Stimulated activated CD4-positive, alpha-beta T cell treated with anti-CD3 and anti-CD28 coated beads, TNF-alpha, amount 100 ng/mL, for 24 hours (primary cell): ENCODE data around the gene TENM3.

Experiments
- DNase-seq, 3 experiments: peaks; one replicate each; pipeline ENCODE4 v3.0.0-alpha.2; 2020; ENCODE audit warnings: low read depth in 3 of 3

The TENM3 gene

DNA sequence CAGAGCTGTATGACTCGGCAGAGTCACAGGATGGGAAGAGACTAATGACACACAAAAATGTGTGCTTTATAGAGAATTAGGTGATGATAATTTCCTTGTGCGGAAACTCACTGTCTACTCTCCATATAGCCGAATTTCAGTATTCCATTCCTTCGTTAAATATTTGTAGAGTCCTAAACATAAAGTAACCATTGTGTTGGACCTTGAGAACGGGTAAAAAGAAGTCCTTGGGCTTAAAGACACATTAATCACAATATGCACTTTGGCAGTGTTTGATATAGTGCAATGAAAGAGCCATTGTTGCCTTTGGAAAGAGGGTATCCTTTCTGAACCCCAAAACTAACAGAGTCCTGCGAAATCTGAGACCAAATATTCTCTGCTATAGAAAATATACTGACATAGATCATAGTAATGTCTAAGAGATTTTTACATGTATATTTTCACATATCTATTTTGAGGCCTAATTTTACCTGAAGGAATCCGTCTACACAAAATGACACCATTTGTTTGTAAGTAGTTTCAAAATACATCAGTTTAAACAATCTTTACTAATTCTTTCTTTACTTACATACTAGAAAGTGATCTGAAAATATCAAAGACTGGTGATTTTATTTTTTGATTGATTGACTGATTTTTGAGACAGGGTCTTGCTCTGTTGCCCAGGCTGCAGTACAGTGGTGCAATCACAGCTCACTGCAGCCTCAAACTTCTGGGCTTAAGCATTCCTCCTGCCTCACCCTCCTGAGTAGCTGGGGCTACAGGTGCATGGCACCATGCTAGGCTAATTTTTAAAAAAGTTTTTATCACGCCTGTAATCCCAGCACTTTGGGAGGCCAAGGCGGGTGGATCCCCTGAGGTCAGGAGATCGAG is 377.1 kb downstream of the TENM3 start:
- no peak for DNase-seq

DNA sequence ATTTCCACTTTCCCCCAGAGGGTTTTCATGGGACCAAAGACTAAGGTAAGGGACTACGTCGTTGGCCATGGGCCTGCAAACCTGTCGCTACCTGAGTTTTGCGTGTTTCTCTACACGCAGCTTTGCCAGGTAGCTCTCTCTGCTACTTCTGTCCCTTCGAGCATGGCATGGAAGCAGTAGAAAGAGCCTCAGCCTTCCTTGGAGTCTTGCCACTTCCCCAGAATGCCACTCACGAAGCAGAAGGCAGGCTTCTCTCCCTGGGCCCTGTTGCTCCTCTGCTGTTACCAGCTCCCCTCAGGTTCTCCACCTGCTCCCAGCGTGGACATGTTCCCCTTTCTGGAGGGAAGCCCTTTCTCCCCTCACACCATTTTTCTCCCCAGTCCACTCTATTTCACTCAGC is 381.1 kb downstream of the TENM3 start:
- DNase-seq, result no peak

DNA sequence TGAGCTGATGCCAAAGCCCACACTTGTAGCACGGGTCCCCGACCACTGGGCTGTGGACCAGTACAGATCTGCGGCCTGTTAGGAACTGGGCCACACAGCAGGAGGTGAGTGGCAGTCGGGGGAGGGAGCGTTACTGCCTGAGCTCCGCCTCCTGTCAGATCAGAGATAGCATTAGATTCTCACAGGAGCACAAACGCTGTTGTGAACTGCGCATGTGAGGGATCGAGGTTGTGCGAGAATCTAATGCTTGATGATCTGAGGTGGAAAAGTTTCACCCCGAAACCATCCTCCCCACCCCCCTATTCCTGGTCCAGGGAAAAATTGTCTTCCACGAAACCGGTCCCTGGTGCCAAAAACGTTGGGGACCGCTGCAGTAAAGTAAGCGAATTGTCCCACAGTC is 382.0 kb downstream of the TENM3 start:
- DNase-seq, result no peak

DNA sequence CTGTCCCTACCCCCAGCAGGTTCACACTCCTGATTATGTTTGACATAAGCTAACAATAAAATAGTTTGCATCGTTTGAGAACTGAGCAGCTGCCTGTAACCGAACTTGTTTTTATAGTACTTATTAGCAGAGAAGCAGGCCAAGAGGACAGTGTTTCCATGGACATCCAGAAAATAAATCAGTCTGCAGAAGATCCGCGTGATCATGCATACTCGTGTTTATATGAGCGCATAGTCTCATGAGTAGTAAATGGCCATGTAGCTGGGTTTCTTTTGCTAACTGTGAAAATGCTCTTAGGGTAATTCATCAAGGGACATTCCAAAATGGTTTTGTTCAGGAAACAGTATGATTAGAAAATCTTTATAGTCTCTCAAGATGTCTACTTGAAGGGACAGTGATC is 384.8 kb downstream of the TENM3 start:
- no peak for DNase-seq

DNA sequence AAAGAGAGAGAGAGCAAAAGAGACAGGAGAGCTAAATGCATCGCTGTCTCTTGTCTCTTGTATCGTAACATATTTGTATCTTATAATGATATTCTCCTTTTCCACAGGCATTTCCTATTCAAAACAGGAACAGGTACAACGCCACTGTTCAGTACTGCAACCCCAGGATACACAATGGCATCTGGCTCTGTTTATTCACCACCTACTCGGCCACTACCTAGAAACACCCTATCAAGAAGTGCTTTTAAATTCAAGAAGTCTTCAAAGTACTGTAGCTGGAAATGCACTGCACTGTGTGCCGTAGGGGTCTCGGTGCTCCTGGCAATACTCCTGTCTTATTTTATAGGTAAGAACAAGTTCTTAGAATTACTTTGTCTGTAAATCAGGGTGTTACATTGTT is 385.3 kb downstream of the TENM3 start:
- DNase-seq, result no peak

DNA sequence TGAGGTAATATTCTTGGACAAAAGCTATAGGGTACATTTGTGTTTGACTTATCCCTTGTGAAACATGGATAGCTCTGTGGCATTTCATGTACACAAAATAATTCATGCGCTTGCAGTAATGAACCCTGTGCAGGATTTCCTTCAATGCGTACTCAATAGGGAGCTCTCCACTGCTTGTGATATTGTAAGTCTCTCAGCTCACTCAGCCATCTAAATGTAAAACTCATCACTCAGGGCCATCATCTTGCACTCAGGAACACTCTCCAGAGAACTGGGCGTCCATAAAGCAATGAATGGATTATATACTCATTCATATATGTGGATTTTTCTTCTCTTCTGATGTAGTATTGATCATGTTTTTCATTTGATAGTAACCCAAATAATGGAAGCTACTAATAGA is 385.9 kb downstream of the TENM3 start:
- DNase-seq, result no peak

DNA sequence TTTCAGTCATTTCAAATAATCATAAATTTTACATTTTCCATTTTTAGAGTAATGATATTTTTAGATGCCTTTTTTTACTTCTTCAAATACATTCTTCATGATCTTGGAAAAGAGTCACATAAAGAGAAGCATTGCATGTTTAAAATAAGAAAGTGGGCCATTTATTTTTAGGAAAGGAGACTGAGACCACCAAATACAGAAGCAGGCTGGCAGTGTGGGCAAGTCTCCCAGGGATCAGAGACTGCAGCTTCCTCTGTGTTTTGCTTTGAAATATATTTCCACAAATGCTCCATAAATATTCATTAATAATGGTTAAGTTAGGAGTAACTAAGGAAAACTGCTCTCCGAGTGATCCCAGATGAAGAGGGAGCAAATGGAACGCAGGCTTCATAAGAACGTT is 397.3 kb downstream of the TENM3 start:
- DNase-seq, result no peak

DNA sequence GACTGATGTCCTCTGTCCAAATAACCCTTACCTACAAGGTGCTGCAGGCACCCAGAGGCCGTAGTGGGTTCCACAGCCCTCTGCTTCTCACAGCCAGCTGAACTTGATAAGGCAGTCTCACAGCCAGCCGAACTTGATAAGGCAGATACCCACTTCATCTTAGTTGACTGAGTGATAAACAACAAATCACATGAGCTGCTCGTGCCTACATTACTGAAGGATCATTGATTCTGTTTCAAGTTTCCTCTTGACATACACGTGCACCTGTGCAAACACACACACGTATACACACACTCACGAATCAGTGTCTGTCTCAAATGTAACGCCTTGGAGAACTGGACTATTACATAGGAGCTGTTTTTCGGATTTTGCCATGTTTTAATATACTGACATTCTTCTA is 397.7 kb downstream of the TENM3 start:
- DNase-seq, result no peak

DNA sequence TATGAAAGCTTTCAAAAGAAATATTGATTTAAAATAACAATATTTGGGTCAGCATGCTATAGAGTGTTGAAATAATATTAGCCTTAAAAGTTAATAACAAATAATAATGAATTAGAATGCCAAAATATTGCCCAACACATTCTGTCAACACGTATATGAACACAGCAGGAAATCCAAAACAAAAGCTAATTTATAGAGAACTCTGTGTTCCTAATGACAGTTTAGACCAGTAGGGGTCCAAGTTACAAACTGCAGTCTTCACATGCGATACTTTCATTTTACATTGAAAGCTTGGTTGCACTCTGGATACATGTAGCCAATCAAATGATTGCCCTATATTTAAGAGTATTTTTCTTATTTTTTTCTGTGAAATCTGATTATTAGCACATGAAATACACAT is 399.6 kb downstream of the TENM3 start:
- no peak for DNase-seq

DNA sequence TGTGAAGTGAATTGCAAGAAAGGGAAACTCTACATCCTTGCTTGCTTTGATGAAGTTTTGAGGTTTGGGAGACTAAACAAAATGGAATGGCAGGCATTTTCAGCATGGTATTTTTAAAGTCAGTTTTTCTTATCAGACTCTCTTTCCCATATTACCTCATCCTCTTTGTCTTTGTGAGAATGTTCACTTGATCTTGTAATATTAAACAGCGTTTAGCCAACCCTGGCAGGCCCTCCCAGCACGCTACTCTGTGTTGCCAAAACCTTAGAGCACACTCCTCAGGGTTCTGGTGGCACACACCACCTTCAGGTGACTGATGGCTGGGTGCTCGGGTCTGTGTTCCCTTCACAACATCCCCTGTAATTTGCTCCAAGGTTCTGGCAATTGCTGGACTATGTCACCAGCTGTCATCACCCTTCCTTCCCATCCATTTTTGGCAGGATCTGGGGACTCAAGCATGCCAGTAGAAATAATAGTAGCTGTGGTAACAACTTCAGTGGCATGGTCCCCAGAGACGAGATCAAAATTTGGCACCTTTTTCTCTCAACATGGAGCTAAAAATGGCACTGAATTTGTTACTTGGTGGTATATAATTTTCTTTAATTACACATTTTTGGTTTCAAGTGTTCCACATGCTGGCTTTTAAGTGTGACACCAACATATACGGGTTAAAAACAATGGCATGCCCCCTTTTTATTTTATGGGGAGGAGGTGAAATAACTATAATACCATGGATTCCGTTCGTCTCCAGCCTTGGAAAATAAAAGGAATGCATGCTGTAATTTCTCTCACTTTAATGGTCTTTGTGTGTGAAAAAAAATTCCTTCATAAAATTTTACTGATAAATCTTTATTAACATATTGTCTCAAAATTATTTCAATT is 400.8 kb downstream of the TENM3 start:
- DNase-seq, result no peak

DNA sequence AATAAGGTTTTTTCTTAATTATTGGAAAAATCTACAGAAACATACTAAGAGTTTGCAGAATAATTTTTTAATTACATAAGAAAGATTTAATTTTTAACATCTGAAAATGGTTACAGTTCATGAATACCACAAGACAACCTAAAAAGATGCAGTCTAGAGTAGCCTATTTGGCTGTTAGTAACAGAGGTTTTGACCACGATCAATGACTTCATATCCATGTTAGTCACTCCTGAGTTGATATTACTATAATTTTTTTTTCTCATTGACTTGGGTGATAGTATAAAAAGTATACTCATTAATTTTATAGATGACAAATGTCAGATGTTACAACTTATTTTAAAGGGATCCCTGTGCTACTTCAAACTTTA is 401.5 kb downstream of the TENM3 start:
- DNase-seq, result no peak

DNA sequence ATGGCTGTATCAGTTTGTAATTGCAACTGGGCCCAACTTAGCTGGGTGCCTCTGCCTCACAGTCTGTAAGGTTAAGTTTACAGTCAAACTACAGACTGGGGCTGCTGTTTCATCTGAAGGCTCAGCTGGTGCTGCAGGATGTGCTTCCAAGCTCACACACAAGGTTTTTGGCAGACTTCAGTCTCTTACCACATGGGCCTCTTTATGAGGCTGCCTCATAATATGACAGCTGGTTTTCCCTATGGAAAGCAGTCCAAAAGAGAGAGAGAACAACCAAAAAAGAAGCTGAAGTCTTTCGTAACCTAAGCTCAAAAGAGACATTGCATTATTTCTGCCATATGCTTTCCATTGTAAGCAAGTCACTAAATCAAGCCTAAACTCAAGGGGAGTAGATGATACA is 402.3 kb downstream of the TENM3 start:
- DNase-seq, result no peak

DNA sequence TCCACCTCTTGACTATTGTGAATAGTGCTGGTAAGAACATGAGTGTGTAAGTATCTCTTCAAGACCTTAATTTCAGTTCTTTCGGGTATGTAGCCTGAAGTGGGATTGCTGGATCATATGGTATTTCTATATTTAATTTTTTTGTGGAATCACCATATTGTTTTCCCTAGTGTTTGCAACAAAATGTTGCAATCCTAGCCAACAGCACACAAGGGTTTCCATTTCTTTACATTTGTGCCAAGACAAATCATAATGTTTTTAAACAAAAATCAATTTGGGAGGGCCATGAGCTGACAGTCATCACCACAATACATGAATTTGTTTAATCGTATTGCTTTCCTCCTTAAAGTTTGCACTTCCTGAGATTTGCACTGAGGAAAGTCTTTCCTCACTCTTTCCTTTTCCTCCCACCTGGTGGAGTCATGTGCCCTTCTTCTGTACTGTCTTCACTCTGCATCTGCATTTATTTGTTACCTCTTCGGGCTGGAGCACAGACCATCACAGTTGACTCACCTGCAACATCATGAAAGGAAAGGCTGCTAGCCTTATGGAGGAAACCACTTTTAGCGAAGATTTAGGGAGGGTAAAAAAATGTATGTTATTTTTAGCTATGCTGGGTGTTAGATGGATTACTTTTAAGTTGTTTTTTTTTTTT is 404.6 kb downstream of the TENM3 start:
- DNase-seq, result no peak

DNA sequence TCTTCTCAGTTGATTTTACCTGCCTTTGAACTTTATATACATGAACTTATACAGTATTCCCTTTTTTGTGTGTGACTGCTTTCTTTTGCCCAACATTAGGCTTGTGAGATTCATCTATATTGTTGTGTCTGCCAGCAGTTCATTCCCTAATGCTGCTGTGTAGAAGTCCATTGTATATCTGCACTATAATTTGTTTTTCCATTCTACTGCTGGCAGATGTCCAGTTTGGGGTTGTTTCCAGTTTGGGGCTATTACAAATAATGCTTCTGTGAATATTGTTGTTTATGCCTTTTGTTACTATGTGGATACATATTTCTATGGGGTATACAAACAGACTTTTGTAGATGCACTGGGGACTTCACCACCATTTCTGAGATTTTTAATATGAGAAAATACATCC is 405.6 kb downstream of the TENM3 start:
- DNase-seq, result no peak

DNA sequence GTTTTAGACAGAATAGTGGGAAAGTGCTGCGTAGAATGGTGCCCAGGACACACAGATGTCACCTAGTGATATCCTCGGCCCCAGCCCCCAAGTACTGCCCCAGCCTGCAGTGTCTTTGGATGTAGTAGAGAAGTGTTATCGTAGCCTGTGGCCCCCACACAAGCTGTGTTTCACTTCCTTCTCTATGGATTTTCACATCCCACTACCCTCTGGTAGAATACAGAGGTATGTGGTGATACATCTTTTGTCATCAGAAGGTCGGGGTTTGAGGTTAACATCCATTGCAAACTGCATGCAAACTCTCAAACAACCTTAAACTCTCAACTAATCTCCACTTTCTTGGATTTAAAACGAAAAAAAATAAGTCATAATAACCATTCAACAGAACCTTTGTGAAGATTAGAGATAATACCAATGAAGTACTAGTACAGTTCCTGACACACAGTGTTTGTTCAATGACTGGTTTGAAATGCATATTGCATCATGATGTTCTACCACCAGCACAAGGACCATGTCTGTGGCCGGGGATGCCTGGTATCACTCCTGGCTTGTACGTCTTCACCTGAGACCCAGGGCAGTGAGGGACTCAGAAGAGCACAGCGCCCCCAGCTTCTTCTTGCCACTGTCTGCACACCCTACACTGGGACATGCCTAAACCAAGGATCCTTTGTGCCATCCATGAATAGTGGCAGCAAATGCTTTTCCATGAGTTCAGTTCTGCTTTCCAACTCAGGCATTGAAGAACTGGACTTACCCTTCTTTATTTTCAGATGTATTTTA is 406.7 kb downstream of the TENM3 start:
- no peak for DNase-seq

DNA sequence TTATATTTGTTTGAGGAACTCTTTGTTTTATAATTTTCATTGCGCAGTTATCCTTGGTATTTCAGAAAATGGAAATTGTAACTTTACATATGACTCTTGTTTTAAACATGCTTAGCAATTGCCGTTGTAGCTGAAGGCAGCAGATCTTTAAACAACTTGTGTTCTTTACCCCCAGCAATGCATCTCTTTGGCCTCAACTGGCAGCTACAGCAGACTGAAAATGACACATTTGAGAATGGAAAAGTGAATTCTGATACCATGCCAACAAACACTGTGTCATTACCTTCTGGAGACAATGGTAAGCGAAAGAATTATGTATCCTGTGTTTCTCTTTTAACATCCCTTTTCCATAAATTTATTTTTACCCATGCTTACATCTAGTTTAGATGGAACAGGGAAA is 410.4 kb downstream of the TENM3 start:
- no peak for DNase-seq

DNA sequence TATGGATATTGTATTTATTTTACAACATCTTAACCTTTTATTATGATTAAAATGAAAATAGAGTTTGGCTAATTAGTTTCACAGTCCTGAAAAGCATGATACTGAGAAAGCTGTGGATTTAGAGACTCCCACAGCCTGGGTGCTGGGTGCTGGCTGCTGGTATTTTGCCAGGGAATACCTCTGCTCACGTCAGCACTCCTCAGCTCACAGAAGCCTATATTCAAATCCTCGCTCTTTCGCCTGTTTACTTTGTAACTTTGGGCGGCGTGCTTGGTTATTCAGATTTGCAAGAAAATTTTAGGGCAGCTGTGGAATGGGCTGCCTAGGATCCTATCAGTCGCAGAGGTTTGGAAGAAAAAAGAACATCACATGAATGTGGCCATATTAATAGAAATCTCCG is 412.1 kb downstream of the TENM3 start:
- DNase-seq, result no peak

DNA sequence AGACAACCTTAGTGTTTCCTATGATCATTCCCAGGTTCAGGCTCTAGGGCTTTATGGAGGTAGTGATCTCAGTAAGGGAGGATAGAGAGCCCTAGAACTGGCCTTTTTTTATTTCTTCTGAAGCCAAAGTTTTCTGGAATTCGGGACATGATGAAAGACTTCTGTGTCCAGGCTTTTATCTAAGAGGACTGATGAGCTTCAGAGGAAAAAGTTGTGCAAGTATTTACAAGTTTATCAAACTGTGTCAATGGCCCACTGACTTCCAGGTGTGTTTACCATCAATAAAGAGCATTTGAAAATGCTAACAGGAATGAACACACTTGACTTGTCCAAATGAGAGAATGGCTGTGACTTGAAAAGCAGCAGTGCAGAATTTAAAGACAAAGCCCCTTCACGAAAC is 419.3 kb downstream of the TENM3 start:
- no peak for DNase-seq

DNA sequence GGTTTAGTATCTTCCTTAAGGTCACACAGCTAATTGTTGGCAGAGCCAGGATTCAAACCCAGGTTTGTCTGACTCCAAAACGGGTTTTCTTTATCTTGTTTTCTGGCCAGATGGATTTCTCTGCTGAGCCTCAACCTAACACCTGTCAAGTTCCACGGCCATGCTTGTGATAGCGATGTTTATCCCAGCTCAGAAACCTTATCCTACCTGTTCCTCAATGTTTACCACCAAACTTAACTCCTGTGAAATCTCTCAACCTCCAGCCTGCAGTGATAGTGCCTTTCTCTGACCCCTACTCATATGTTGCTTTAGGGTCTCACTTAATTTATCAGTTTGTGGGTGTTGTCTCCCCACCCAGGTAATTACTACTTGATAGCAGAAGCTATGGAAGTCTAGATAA is 428.0 kb downstream of the TENM3 start:
- no peak for DNase-seq

DNA sequence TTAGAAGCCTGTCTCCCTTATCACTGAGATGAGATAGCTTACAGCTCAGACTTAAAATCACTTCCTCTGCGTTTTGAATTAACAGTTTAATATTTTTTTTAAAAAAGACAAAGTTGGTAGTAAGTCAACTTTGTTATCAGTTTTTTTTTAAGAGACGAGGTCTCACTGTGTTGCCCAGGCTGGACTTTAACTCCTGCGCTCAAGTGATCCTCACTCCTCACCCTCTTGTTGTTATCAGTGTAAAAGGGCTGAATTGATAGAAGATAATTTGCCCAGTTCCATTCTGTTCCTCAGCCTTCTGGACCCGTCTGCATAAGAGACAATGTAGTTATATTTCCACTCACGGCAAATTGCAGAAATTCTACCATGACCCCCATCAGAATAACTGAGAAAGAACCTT is 428.5 kb downstream of the TENM3 start:
- DNase-seq, result no peak

DNA sequence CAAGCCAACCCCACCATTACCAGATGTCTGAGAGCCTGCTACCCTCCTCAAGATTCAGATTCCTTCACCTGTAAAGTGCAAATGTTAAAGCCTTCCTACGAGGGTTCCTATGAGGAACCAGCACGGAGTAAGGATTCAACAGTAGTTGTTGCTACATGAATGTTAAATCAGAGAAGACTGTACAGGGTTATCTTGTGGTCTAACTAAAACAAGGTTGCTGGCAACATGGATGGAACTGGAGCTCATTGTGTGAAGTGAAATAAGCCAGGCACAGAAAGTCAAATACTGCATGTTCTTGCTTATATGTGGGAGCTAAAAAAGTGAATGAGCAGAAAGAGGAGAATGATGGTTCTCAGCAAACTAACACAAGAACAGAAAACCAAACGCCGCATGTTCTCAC is 435.4 kb downstream of the TENM3 start:
- DNase-seq, result no peak

DNA sequence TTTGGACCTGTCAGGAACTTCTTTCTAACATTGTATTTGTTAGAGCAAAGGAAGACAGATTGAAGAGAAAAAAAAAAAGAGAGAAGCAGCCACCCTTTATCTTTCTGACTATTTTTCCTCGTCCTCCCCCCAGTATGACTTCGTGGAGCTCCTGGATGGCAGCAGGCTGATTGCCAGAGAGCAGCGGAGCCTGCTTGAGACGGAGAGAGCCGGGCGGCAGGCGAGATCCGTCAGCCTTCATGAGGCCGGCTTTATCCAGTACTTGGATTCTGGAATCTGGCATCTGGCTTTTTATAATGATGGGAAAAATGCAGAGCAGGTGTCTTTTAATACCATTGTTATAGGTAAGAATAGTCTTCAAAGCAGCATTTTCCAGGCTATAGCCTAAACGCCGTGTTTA is 436.3 kb downstream of the TENM3 start:
- no peak for DNase-seq
